A204.1 (cell line): Measurements from ENCODE around the gene ESR1.
"Not testable (repeated sequence)": the region's sequence is repeated elsewhere in the genome, so short reads cannot be mapped to it uniquely, and the experiment has no call there.

ENCODE experiments used
- FAIRE-seq: peaks from 2 replicates; lab custom pipeline; 2012; peaks lifted over from hg19 to GRCh38; lab: Jason Lieb, UNC

Gene ESR1

GRCh38 chr6:151899221-151899620 is 91.7 kb downstream of the ESR1 start:
- FAIRE-seq: not testable (repeated sequence)

DNA sequence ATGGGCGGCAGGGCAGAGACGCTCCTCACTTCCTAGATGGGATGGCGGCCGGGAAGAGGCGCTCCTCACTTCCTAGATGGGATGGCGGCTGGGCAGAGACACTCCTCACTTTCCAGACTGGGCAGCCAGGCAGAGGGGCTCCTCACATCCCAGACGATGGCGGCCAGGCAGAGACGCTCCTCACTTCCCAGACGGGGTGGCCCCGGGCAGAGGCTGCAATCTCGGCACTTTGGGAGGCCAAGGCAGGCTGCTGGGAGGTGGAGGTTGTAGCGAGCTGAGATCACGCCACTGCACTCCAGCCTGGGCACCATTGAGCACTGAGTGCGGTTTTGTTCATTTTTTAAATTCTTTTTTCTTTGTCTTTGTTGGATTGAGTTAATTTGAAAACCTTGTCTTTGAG is 92.3 kb downstream of the ESR1 start:
- FAIRE-seq: not testable (repeated sequence)

- FAIRE-seq: no peak
Observed at GRCh38 chr6:151900256-151900655, 92.8 kb downstream of the ESR1 start.

GRCh38 chr6:151901009-151901411 is 93.5 kb downstream of the ESR1 start:
- no peak for FAIRE-seq

- no peak for FAIRE-seq
Observed at GRCh38 chr6:151904631-151905030, 97.1 kb downstream of the ESR1 start.

- FAIRE-seq: no peak
Observed at GRCh38 chr6:151905072-151905471, 97.6 kb downstream of the ESR1 start.

GRCh38 chr6:151905854-151906253 is 98.4 kb downstream of the ESR1 start:
- FAIRE-seq: no peak

- no peak for FAIRE-seq
Observed at GRCh38 chr6:151911401-151911800, 103.9 kb downstream of the ESR1 start.

DNA sequence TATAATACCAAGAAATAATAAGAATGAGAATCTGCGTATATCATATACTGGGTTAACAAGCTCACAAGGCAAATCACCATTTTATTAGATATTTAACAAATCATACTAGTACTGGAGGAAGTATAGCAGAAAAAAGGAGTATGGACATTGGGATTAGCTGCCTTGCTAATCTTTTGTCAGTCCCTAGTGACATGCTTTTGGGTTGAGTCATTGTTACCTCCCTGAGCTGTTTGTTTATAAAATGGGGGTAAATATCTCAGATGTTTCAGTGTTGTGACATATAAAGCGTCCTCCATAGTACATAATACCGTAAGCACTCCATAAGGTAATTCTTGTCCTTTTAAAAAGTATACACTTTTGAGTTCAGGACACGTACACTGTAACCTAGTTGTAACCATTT is 107.0 kb downstream of the ESR1 start:
- no peak for FAIRE-seq

DNA sequence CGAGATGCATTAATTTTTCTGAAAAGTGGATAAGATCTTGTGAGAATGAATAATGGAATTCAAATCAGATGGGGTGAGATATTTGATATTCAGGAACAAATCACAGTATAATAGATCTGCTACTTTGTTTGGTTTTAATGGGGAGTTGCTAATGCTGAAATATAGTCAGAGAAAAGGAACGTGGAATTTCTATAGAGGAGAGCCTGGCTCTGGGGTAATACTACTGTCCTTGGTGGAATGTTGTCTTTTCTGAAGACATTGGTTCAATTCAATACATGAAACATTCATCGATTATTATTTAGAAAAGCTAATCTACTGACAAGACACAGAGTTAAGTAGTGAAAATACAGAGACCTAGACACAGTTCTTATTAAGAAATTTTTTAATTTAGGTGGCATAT is 108.6 kb downstream of the ESR1 start:
- FAIRE-seq: no peak

DNA sequence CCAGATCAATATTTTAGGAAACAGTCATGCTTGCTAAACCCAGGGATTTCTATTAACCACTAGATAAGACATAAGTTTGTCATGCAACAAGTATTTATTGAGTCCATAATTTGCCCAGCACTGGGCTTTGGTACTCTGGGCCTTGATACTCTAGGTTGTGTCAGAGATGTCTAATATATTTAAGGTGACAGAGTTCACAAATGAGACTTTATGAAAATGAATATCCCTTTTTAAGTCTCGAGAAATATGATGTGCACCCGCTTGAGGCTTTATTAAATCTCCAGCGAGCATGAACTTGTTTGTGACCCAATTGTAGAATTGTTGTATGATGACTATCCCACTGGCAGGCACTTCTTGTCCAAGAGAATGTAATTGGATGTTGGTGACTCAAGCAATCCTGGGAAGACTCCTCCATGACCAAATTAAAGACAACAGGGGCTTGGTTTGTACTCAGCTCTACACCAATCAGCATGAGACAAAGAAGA is 109.2 kb downstream of the ESR1 start:
- no peak for FAIRE-seq

DNA sequence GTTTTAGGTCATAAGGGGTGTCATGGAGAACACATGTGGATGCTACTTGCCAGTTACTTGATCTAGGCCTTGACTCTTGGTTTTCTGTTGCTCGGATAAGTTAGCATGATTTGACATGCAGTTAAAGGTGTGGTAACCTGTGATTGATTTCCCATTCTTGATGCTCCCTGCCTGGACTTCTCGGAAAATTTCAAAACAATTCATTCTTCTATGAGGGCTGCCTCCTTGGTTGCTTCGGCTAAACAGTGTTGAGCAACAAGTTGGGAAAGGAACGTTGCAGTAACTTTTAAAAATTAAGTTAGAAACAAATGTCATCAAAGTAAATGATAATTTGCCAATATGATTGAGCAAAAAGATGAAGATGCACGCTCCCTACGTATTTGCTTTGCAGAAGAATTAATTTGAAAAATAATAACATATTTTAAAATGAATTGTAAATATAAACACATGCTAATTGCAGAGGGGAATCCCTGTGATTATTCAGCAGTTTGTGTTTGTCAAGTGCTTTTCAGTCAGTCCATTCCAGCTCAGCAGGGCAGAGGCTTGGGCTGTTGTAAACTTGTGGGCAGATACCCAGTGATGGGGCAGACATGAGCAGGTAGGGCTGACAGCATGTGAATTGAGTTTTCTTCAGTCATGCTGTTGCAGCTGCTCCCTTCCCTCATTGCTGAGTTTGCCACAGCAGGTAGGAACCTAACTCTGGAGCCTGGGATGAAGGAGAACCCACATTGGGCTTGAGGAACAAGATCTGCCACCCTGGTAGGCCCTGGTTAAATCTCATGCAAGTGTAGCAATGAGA is 110.2 kb downstream of the ESR1 start:
- FAIRE-seq: no peak

GRCh38 chr6:151940307-151940706 is 132.8 kb downstream of the ESR1 start:
- no peak for FAIRE-seq

GRCh38 chr6:151948002-151948743 is 140.7 kb downstream of the ESR1 start:
- FAIRE-seq: no peak

DNA sequence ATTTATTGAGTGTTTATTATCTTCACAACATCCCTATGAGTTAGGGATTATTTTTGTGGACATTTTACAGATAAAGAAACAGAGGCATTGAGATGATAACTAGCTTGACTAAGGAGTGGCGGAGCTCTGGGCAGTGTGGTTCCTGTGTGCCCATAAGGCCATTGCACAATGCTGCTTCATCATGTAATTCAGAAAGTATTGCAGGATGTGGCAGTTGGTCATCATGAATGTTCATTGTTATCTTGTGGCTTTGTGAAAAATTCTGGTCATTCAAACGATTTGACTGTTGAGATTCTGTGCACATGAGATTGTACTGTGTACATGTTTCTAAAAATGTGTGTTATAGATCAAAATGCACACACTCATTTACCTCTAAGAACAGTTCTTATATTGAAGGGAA is 150.8 kb downstream of the ESR1 start:
- FAIRE-seq: no peak

DNA sequence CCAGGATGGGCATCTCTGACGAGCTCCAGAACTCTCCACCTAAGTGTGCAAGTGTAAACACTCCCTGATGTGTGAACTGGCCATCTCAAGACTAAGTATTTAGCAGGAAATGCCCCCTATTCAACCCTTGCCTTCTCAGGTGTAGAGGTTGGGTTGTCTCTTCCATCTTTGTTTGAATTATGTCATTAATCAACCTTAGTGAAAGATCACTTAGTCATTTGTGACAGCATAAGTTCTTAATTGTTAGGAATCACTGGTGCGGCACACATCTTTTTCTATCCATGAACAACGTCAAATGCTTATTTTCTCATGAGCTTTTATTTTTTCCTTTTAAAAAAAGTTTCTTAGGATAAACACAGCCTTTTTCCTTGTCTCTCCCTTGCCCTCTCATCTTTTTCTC is 151.6 kb downstream of the ESR1 start:
- no peak for FAIRE-seq

DNA sequence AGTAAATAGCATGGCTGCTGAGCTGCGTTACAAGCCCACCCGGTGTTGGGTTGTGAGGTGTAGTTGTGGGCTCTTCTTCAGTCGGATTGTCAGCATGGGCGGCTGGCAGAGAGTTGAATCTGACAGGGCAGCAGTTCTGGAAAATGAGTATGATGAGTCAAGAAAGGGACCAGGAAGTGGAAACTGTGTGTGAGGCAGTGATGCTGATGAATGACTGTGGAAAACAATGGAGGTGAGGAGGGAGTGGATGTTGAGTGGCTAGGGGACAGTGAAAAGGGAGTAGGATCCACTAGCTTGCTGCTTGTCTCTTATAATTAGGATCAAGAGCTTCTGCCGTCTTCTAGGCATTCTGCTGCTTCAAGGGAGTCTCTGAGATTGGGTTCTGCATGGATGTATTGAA is 154.3 kb downstream of the ESR1 start:
- FAIRE-seq: no peak

GRCh38 chr6:151962246-151962846 is 154.9 kb downstream of the ESR1 start:
- FAIRE-seq: no peak

GRCh38 chr6:151963001-151963400 is 155.5 kb downstream of the ESR1 start:
- no peak for FAIRE-seq

DNA sequence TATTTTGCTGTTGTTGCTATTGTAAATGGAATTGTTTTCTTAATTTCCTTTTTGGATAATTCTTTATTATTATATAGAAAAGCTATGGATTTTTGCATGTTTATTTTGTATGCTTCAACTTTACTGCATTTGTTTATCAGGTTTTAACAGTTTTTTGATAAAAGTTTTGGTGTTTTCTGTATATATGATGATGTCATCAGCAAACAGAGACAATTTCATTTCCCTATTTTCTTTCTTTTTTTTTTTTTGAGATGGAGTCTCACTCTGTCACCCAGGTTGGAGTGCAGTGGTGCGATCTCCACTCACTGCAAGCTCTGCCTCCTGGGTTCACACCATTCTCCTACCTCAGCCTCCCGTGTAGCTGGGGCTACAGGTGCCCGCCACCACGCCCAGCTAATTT is 156.9 kb downstream of the ESR1 start:
- FAIRE-seq: not testable (repeated sequence)

- FAIRE-seq: no peak
Observed at GRCh38 chr6:151974061-151974617, 166.7 kb downstream of the ESR1 start.

- FAIRE-seq: no peak
Observed at GRCh38 chr6:151975795-151976194, 168.3 kb downstream of the ESR1 start.

- FAIRE-seq: not testable (repeated sequence)
Observed at GRCh38 chr6:151988199-151988598, 180.7 kb downstream of the ESR1 start.
